ENCODE data around the gene YBX3. TPM values are rescaled to one million over a fixed set of nuclear protein-coding genes. Genes with fewer than 3 reads are reported as not detected.
A peak's percentile ranks its signal among the peaks of the same experiment; 100 is the strongest.

Gene YBX3
- total and polyA plus RNA-seq, 2 of the 13 experiments (the other 11 are each of a cell fraction or from before 2014, with no cell fraction given) = 77.5 to 99.6 TPM

- TF ChIP-seq E2F1 (CRISPR knock-in tag; IDR thresholded peaks at IDR 0.05) (no peak), ZSCAN12 (CRISPR knock-in tag; IDR thresholded peaks at IDR 0.05) (0 out of 2 replicates have a peak, but pooled peaks have one; percentile 55), ZNF83 (CRISPR knock-in tag; IDR thresholded peaks at IDR 0.05; ENCODE audit: borderline replicate concordance) (no peak), MXI1 (IDR thresholded peaks at IDR 0.05; ENCODE audit: borderline replicate concordance, low read depth, low read length) (peak; percentile 10; the same call in 1 of the 3 replicates), TAF1 (CRISPR knock-in tag; IDR thresholded peaks at IDR 0.05) (peak; percentile 36; the same call in 1 of the 2 replicates), BCL6 (CRISPR knock-in tag; IDR thresholded peaks at IDR 0.05) (0 out of 2 replicates have a peak, but pooled peaks have one; percentile 17), DDIT3 (CRISPR knock-in tag; IDR thresholded peaks at IDR 0.05) (no peak), UBTF (CRISPR knock-in tag; IDR thresholded peaks at IDR 0.05) (peak; percentile 47), ZNF510 (CRISPR knock-in tag; IDR thresholded peaks at IDR 0.05; ENCODE audit: low read depth) (no peak), RNF219 (CRISPR knock-in tag; IDR thresholded peaks at IDR 0.05) (no peak), HHEX (CRISPR knock-in tag; IDR thresholded peaks at IDR 0.05) (no peak), ZBTB42 (CRISPR knock-in tag; IDR thresholded peaks at IDR 0.05) (no peak), HNRNPK (IDR thresholded peaks at IDR 0.05; ENCODE audit: low read depth, low read length, poor library complexity, severe bottlenecking) (no peak), DR1 (CRISPR knock-in tag; IDR thresholded peaks at IDR 0.05) (0 out of 2 replicates have a peak, but pooled peaks have one; percentile 40), MEIS2 (CRISPR knock-in tag; IDR thresholded peaks at IDR 0.05) (no peak), ZBTB21 (CRISPR knock-in tag; IDR thresholded peaks at IDR 0.05) (no peak), AKAP8 (CRISPR knock-in tag; IDR thresholded peaks at IDR 0.05) (no peak), IRX3 (CRISPR knock-in tag; IDR thresholded peaks at IDR 0.05; ENCODE audit: borderline replicate concordance, low read depth) (0 out of 2 replicates have a peak, but pooled peaks have one; percentile 34), WIZ (CRISPR knock-in tag; IDR thresholded peaks at IDR 0.05) (no peak), ZNF558 (CRISPR knock-in tag; IDR thresholded peaks at IDR 0.05; ENCODE audit: borderline replicate concordance) (no peak), THAP11 (CRISPR knock-in tag; IDR thresholded peaks at IDR 0.05) (0 out of 2 replicates have a peak, but pooled peaks have one; percentile 52), KLF16 (CRISPR knock-in tag; IDR thresholded peaks at IDR 0.05) (no peak)
Measured at GRCh38 chr12:10722905-10723746, at the start of gene YBX3 (continued).

Measured in HepG2 (cell line).